Testis (tissue), 2 donors: Measurements from ENCODE around the gene SRSF6.

Experiments used
- CTCF ChIP-seq, 3 experiments: fragments of 450-650 bp in 2 of 3; fragments of 200-600 bp in 1 of 3; sonication (generic) in 1 of 3; IDR thresholded peaks; one replicate each; pipeline ENCODE4 v1.5.1; 2016 to 2019; ENCODE audit warnings: antibody characterized with exemption in 3 of 3, mild to moderate bottlenecking in 2 of 3, moderate library complexity in 1 of 3
- POLR2A ChIP-seq: fragments of 450-650 bp; IDR thresholded peaks from one replicate; pipeline ENCODE4 v1.6.1; 2017; ENCODE audit warnings: antibody characterized with exemption, mild to moderate bottlenecking, moderate library complexity

GRCh38 chr20:43438578-43439316, 18.9 kb upstream of the SRSF6 start:
- no peak for TF ChIP-seq POLR2A
- TF ChIP-seq CTCF (IDR thresholded peaks at IDR 0.05), result no peak
